ENCODE data around the gene MECR. TPM values are rescaled to one million over a fixed set of nuclear protein-coding genes. Genes with fewer than 3 reads are reported as not detected.
A peak's percentile ranks its signal among the peaks of the same experiment; 100 is the strongest.

MECR gene
- total RNA-seq, 1 donor from 2014 or later: 15.2 TPM

- Mint-ChIP-seq H3K36me3 (ENCODE audit: low read depth) (peaks cover 8% of the 10 kb centered on the region), H3K27ac (ENCODE audit: unreplicated experiment) (no peak overlapping the region), H3K4me1 (ENCODE audit: low read depth) (peaks cover 20% of the 10 kb centered on the region), H3K4me3 (ENCODE audit: unreplicated experiment) (no peak overlapping the region), H3K9me3 (ENCODE audit: low read depth) (no peaks in the 10 kb centered on the region), H3K27me3 (ENCODE audit: low read depth) (no peaks in the 10 kb centered on the region)
- TF ChIP-seq, protein P1, sequence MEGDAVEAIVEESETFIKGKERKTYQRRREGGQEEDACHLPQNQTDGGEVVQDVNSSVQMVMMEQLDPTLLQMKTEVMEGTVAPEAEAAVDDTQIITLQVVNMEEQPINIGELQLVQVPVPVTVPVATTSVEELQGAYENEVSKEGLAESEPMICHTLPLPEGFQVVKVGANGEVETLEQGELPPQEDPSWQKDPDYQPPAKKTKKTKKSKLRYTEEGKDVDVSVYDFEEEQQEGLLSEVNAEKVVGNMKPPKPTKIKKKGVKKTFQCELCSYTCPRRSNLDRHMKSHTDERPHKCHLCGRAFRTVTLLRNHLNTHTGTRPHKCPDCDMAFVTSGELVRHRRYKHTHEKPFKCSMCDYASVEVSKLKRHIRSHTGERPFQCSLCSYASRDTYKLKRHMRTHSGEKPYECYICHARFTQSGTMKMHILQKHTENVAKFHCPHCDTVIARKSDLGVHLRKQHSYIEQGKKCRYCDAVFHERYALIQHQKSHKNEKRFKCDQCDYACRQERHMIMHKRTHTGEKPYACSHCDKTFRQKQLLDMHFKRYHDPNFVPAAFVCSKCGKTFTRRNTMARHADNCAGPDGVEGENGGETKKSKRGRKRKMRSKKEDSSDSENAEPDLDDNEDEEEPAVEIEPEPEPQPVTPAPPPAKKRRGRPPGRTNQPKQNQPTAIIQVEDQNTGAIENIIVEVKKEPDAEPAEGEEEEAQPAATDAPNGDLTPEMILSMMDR (IDR thresholded peaks at IDR 0.05): no peak
- DNase-seq (ENCODE audit: low spot score): no peak
Observed at GRCh38 chr1:29200906-29201594, 29.7 kb downstream of the MECR start.

- H3K9me3 Mint-ChIP-seq (ENCODE audit: low read depth): no peaks in the 10 kb centered on the region
- peak; percentile 77 for DNase-seq (ENCODE audit: low spot score)
- no peaks in the 10 kb centered on the region for H3K27me3 Mint-ChIP-seq (ENCODE audit: low read depth)
- TF ChIP-seq, protein P1 (IDR thresholded peaks at IDR 0.05): no peak
- H3K36me3 Mint-ChIP-seq (ENCODE audit: low read depth): peaks cover 11% of the 10 kb centered on the region
- H3K4me1 Mint-ChIP-seq (ENCODE audit: low read depth): peaks cover 20% of the 10 kb centered on the region
- H3K27ac Mint-ChIP-seq (ENCODE audit: unreplicated experiment): no peak overlapping the region
- H3K4me3 Mint-ChIP-seq (ENCODE audit: unreplicated experiment): no peak overlapping the region
Observed at GRCh38 chr1:29197993-29198392, 32.7 kb downstream of the MECR start.

DNA sequence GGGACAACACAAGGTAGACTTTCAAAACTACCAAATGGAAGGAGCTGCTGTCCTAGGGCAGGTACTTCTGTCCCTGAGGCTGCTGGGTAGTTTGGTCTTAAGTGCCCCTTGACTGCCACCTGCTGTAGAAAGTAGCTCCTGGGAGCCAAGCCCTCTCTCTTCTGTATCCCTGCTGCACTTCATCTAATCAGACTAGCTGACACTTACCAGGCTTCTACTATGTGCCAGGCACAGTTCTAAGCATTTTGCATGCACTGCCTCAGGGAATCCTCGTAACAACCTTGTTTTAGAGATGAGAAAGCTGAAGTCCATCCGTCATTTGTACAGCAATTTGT lies 33.2 kb downstream of the MECR start:
- Mint-ChIP-seq H3K27me3 (ENCODE audit: low read depth) (no peaks in the 10 kb centered on the region), H3K36me3 (ENCODE audit: low read depth) (peaks cover 11% of the 10 kb centered on the region), H3K4me1 (ENCODE audit: low read depth) (peaks cover 15% of the 10 kb centered on the region), H3K27ac (ENCODE audit: unreplicated experiment) (peak overlapping the region; percentile 76), H3K9me3 (ENCODE audit: low read depth) (no peaks in the 10 kb centered on the region), H3K4me3 (ENCODE audit: unreplicated experiment) (no peak overlapping the region)
- no peak for DNase-seq (ENCODE audit: low spot score)
- TF ChIP-seq, protein P1 (IDR thresholded peaks at IDR 0.05): peak; percentile 68

DNA sequence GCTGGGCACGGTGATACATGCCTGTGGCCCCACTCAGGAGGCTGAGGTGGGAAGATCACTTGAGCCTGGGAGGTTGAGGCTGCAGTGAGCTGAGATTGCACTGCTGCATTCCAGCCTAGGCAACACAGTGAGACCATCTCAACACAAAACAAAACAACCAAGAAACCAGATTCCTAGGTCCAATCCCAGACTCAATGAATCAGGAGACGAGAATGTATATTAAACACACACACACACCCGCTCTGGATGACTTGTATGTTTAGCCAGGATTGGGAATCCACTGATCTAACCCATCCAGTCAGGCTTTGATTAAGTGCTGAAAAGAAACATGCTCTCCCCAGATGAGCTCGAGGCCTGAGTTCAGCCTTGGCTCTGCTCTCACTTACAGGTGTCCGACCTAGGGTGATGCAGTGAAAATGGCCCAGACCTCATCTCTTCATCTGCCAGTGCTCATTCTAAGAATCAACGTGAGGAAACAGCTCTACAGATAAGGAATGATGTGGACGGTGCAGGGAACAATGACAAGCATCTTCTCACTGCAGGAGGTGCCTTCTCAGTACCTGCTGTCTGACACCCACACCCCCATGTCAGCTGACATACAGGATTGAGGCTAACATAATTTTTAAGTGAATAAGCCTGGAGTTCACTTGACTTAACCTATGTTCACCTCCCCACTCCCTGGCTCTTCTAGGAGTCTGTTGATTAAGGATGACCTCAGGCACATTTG lies 33.7 kb downstream of the MECR start:
- TF ChIP-seq, protein P1 (IDR thresholded peaks at IDR 0.05): no peak
- Mint-ChIP-seq H3K36me3 (ENCODE audit: low read depth) (peaks cover 11% of the 10 kb centered on the region), H3K27me3 (ENCODE audit: low read depth) (no peaks in the 10 kb centered on the region), H3K9me3 (ENCODE audit: low read depth) (no peaks in the 10 kb centered on the region), H3K27ac (ENCODE audit: unreplicated experiment) (peak overlapping the region; percentile 76), H3K4me1 (ENCODE audit: low read depth) (peaks cover 10% of the 10 kb centered on the region), H3K4me3 (ENCODE audit: unreplicated experiment) (no peak overlapping the region)
- no peak for DNase-seq (ENCODE audit: low spot score)

- Mint-ChIP-seq H3K27ac (ENCODE audit: unreplicated experiment) (peak overlapping the region; percentile 8), H3K4me1 (ENCODE audit: low read depth) (peaks cover 9% of the 10 kb centered on the region), H3K9me3 (ENCODE audit: low read depth) (no peaks in the 10 kb centered on the region), H3K27me3 (ENCODE audit: low read depth) (no peaks in the 10 kb centered on the region), H3K36me3 (ENCODE audit: low read depth) (peaks cover 9% of the 10 kb centered on the region), H3K4me3 (ENCODE audit: unreplicated experiment) (no peak overlapping the region)
- TF ChIP-seq, protein P1 (IDR thresholded peaks at IDR 0.05): no peak
- peak; percentile 47 for DNase-seq (ENCODE audit: low spot score)
Observed at GRCh38 chr1:29195881-29196291, 34.8 kb downstream of the MECR start.

All from chondrocyte (in vitro differentiated cells).